RWPE2 (cell line): Measurements from ENCODE around the gene FDX1.

Experiments
- ATAC-seq: fragments of 200-7000 bp; cut with Tn5 transposase; 3 replicates; pipeline ENCODE4 v1.9.1; 2021; ENCODE audit warnings: low read depth
- DNase-seq: peaks from one replicate; pipeline ENCODE4 v3.0.0-alpha.2; 2020; ENCODE audit warnings: low spot score
- H3K27ac ChIP-seq: fragments of 450-650 bp; 2 replicates; pipeline ENCODE4 v1.5.1; 2017; ENCODE audit warnings: mild to moderate bottlenecking; ENCODE audit not compliant: poor library complexity, severe bottlenecking
- H3K27me3 ChIP-seq: fragments of 250-450 bp; sonication (Bioruptor Pico); 2 replicates; pipeline ENCODE4 v1.5.1; 2021; ENCODE audit warnings: mild to moderate bottlenecking, moderate library complexity; ENCODE audit not compliant: insufficient read depth, poor library complexity, severe bottlenecking
- H3K36me3 ChIP-seq: fragments of 250-450 bp; sonication (Bioruptor Pico); 2 replicates; pipeline ENCODE4 v1.5.1; 2020; ENCODE audit warnings: low read depth, mild to moderate bottlenecking, moderate library complexity
- H3K4me1 ChIP-seq: fragments of 250-450 bp; sonication (Bioruptor Pico); 2 replicates; pipeline ENCODE4 v1.5.1; 2021; ENCODE audit warnings: mild to moderate bottlenecking, moderate library complexity; ENCODE audit not compliant: insufficient read depth, poor library complexity, severe bottlenecking
- H3K4me3 ChIP-seq: fragments of 250-450 bp; sonication (Bioruptor Pico); 2 replicates; pipeline ENCODE4 v1.5.1; 2021; ENCODE audit warnings: mild to moderate bottlenecking, moderate library complexity; ENCODE audit not compliant: severe bottlenecking
- H3K9me3 ChIP-seq: fragments of 250-450 bp; sonication (Bioruptor Pico); 2 replicates; pipeline ENCODE4 v1.5.1; 2021; ENCODE audit warnings: mild to moderate bottlenecking, moderate library complexity; ENCODE audit not compliant: severe bottlenecking
- CTCF ChIP-seq: fragments of 450-650 bp; IDR thresholded peaks from one replicate; pipeline ENCODE4 v1.5.1; 2017; ENCODE audit warnings: mild to moderate bottlenecking, moderate library complexity; ENCODE audit not compliant: poor library complexity, severe bottlenecking

The FDX1 gene

GRCh38 chr11:110493346-110493745, 63.6 kb downstream of the FDX1 start:
- Histone ChIP-seq H3K9me3 (no peaks in the 10 kb centered on the region), H3K36me3 (no peaks in the 10 kb centered on the region), H3K27me3 (no peaks in the 10 kb centered on the region), H3K4me1 (no peaks in the 10 kb centered on the region), H3K4me3 (no peak overlapping the region), H3K27ac (no peak overlapping the region)
- ATAC-seq (no peak), DNase-seq (no peak)
- no peak for TF ChIP-seq CTCF

- ATAC-seq (no peak), DNase-seq (no peak)
- H3K27ac ChIP-seq: no peak overlapping the region
- TF ChIP-seq CTCF: no peak
- H3K9me3 ChIP-seq: no peaks in the 10 kb centered on the region
- H3K27me3 ChIP-seq: no peaks in the 10 kb centered on the region
- H3K36me3 ChIP-seq: no peaks in the 10 kb centered on the region
- H3K4me1 ChIP-seq: no peaks in the 10 kb centered on the region
- H3K4me3 ChIP-seq: no peak overlapping the region
Measured at GRCh38 chr11:110497231-110497978, 67.7 kb downstream of the FDX1 start.

GRCh38 chr11:110501428-110501827, 71.7 kb downstream of the FDX1 start:
- H3K4me1 ChIP-seq: no peaks in the 10 kb centered on the region
- peaks cover 7% of the 10 kb centered on the region for H3K27me3 ChIP-seq
- H3K27ac ChIP-seq: no peak overlapping the region
- no peak overlapping the region for H3K4me3 ChIP-seq
- no peak for ATAC-seq
- no peaks in the 10 kb centered on the region for H3K9me3 ChIP-seq
- no peak for TF ChIP-seq CTCF
- H3K36me3 ChIP-seq: no peaks in the 10 kb centered on the region
- DNase-seq: no peak

- H3K36me3 ChIP-seq: no peaks in the 10 kb centered on the region
- no peaks in the 10 kb centered on the region for H3K9me3 ChIP-seq
- peaks cover 7% of the 10 kb centered on the region for H3K27me3 ChIP-seq
- no peak for ATAC-seq
- DNase-seq: no peak
- TF ChIP-seq CTCF: no peak
- H3K27ac ChIP-seq: no peak overlapping the region
- no peak overlapping the region for H3K4me3 ChIP-seq
- no peaks in the 10 kb centered on the region for H3K4me1 ChIP-seq
Measured at GRCh38 chr11:110505528-110506284, 76.0 kb downstream of the FDX1 start.

GRCh38 chr11:110507328-110507727, 77.6 kb downstream of the FDX1 start:
- no peak for DNase-seq
- Histone ChIP-seq H3K4me3 (no peak overlapping the region), H3K27me3 (peaks cover 7% of the 10 kb centered on the region), H3K27ac (no peak overlapping the region), H3K9me3 (no peaks in the 10 kb centered on the region), H3K4me1 (no peaks in the 10 kb centered on the region), H3K36me3 (no peaks in the 10 kb centered on the region)
- ATAC-seq: no peak
- no peak for TF ChIP-seq CTCF
